NCI-H510A treated with DMSO at 0.1 percent for 48 hours (cell line): ENCODE results near the gene SPPL2C.
A peak's percentile ranks its signal among the peaks of the same experiment; 100 is the strongest.
"Not testable (repeated sequence)": the region's sequence is repeated elsewhere in the genome, so short reads cannot be mapped to it uniquely, and the experiment has no call there.

Source experiments
- DNase-seq: peaks from one replicate; lab custom pipeline; 2025; lab: John Stamatoyannopoulos, UW

Gene SPPL2C

DNA sequence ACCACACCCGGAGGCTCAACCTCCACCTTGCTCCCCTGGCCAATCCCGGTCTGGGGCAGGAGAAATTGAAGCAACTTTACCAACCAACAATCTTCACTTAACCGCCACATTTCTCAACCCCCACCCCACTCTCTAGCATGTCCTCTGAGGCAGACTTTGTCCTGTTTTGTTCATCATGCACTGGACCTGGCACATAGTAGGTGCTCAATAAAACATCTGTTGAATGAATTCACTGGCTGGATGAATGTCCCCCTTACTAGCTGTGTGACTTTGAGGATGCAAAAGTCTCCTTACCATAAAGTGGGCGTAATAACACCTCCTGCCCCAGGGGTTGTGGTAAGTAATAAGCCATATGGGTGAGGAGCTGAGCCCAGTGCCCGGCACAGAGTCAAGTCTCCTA, 5.8 kb downstream of the SPPL2C start:
- no peak for DNase-seq

- no peak for DNase-seq
These were observed 6.3 kb downstream of the SPPL2C start for GRCh38 chr17:45851022-45851421.

GRCh38 chr17:45851464-45851863, 6.8 kb downstream of the SPPL2C start:
- DNase-seq, result peak; percentile 10

DNA sequence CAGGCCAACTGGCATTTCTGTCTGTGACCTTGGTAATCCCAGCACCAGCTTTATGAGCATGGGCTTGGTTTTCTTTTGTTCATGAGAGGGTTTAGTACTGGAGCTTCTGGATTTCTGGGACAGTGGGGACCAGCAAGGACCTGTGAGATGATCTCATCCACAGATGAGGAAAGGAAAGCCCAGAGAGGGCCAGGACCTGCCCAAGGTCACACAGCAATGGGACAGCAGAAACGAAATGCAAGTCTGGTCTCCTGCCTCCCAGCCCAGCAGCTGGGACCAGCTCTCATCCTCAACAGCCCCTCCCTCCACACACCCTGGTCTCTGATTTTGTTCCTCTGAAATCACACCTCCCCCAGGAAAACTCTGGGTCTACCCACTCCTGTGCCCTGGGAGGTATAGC, 7.2 kb downstream of the SPPL2C start:
- DNase-seq, result no peak

- DNase-seq, result peak; percentile 50
These were observed 8.0 kb downstream of the SPPL2C start for GRCh38 chr17:45852535-45853297.

- DNase-seq, result no peak
These were observed 9.5 kb downstream of the SPPL2C start for GRCh38 chr17:45854209-45854608.

DNA sequence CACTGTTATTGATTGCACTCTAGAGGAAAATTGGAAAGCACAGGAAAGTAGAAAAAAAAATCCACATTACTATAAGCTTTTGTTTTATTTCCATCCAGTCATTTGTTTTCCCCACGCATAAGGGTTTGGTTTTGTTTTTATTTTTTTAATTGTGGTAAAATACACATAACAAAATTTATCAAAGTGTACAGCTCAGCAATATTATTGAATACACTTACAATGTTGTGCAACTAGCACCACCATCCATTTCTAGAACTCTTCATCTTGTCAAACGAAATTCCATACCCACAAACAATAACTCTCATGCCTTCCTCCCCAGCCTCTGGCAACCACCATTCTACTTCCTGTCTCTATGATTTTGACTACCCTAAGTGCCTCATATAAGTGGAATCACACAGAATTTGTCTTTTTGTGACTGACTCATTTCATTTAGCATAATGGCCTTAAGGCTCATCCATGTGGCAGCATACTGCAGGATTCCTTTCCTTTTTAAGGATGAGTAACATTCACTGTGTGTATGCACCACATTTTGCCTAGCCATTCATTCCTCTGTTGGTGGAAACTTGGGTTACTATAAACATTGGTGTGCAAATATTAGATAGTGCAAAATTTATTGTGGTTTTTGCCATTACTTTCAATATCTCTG, 11.1 kb downstream of the SPPL2C start:
- DNase-seq, result no peak

DNA sequence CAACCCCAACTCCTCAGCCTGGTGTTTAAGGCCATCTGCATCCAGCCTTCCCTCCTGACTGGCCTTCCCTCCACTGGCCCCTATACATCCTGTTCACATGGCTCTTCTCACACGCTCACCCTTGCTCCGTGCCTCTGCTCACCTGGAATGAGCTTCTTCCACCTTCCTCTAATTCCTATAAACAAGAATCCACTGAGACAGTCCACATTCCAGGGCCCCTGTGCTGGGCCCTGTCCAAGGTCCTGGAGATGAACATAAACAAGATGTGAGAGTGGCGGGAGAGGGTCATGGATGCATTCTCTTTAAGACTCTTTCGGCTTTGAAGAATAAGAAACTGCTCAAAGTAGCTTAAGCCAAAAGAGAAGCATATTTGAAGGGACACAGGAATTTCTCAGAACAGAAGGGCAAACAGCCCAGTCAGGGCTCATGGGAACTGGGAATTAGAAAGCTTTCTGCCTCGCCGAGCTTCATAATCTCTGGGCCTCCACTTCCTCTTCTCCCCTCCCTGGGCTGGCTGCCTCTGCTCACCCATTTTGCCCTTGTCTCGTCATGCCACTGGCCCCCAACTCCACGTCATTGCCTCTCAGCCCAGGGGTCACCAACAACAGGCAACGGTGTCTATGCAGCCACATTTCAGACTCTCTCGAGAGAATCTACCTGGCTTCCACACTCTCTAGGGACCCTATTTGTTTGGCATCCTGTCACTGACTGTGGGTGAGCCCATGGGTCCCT, 13.5 kb downstream of the SPPL2C start:
- no peak for DNase-seq

DNA sequence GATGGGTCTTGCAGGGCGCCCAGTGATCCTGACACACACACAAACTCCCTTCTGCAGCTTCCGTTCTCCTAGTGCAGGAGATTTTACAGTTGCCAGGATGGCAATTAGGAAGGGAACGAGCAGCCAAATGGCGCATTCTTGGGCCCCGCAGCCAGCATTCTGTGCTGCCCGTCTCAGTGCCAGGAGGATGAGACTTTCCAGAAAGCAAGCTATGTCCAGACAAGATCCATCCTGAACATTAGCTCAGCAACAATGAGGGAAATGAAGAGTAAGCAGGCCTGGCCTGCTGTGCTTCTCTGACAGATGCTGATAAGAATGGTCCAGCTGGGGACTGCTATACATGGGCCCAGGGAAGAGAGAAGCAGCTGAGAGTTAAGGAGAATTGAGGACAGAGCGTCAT, 16.5 kb downstream of the SPPL2C start:
- DNase-seq, result no peak

- not testable (repeated sequence) for DNase-seq
These were observed 17.4 kb downstream of the SPPL2C start for GRCh38 chr17:45862127-45862526.

- DNase-seq, result no peak
These were observed 19.4 kb downstream of the SPPL2C start for GRCh38 chr17:45863857-45864654.

DNA sequence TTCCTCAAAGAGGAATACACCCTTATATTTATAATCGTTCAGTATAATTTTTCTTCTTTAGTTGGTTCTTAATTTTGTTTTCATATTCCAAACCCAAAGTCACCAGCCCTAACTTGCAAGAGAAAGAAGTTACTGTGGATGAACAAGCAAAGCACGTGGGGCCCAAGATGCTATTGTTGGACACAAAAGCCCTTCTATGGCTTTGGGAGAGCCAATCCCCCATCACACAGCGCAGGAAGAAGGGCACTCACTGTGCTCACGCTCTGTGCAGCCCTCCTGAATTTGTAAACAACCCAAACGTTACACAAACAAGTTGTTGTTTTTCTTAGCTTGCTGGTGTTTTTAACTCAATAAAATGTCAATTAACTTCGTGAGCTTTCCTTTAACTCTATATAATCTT, 22.5 kb downstream of the SPPL2C start:
- no peak for DNase-seq

DNA sequence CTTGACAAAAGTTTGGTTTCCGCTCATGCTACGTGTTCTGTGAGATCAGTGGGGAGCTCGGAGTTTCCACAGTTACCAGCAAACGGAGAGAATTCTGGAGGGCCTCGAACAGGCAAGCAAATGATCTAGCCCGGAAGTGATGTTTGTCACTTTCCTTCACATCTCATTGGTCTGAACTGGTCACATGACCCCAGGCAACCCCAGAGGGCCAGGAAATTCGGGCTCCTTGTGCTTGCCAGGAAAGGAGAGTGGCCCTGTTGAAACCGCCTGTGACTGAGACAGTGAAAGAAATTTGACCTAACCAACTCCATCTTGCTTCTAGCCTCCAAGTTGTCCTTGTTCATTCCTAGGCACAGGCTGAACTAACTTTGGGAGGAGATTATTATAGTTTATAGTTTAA, 23.0 kb downstream of the SPPL2C start:
- DNase-seq, result no peak

GRCh38 chr17:45868276-45868675, 23.6 kb downstream of the SPPL2C start:
- no peak for DNase-seq

DNA sequence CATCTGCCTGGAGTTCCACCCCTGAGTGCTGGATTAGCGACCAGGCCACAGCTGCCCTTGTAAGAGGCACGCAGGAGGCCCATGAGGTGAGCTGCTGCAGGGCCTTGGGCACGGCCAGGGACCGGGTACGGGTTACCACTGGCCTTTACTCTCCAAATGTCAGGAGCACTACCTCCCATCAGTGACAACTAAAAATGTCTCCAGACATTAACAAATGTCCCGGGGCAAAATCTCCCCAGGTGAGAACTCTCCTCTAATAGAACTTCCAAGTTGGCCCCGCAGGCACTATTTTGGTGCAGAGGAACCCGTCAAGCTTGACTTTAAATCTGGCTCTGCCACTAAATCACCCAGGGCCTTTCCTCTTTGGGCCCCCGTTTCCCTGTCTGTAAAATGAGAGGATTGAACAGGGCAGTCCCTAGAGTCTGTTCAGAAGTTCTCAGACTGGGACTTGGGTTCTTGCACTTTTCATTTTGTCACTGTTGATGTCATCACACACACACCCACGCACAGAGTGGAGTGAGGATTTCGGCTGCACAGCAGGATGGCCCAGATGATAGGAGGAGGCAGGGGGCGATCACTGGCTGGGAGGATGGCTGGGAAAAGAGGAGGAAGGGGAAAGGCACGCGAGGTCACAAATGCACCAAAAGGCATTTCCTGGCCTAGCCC, 25.1 kb downstream of the SPPL2C start:
- no peak for DNase-seq

DNA sequence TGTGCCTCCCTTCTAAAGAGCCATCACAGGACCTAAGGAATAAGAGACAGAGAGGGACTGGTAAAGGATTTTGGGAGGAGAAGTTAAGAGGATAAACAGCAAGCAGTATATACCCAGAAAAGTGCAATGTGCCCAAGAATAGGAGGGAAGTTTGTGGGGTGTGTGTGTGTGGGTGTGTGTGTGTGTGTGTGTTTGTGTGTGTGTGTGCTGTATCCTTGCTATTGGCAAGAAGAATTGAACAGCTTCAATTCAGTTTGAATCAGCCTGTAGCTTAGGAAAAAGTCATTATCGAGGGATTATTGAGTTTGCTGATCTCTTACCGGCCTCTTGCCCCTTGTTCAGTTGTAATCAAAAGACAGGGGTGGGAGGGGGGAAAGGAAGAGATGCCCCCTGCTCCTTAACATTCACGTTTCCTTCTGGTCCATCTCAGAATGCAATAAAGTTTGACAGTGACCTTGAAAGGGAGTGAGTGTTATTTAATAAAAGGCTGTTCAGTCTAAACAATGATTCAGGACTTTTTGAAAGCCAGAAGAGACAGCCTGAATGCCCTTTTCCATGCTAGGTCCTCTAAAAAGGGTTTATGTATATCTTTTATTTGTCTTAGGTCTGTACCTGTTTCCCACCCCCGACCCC, 25.8 kb downstream of the SPPL2C start:
- no peak for DNase-seq

DNA sequence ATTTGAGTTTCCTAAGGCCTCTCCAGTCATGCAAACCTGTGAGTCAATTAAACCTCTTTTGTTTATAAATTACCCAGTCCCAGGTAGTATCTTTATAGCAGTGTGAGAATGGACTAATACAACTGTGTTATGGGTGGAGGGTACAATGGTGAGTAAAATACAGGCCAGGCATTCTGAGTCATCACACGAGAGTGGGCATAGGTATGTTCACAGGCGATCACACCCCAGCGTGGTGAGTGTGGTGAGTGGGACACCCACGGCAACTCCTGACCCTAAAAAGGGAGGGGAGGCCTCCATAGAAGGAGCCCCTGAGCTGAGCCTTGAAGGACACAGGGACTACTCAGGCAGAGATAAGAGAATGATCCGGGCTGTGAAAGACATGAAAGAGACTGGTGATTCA, 27.0 kb downstream of the SPPL2C start:
- DNase-seq, result no peak

DNA sequence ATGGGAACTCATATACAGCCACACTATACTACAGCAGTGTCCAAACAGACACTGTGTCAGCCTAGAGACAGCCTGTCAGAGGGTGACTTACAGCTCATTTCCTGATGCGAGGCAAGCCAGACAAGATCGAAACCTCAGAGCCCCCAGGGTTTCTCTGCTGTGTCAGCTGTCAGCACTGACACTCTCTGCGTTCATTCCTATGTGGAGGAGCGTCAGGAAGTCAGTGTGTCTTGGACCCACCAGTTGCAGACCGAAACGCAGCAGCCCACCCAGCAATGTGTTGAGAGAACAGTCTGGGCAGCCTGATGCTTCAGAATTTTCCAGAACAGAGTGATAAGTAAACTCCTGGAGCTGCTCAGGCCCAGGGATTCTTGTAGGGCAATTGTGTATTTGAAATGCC, 29.0 kb downstream of the SPPL2C start:
- no peak for DNase-seq

DNA sequence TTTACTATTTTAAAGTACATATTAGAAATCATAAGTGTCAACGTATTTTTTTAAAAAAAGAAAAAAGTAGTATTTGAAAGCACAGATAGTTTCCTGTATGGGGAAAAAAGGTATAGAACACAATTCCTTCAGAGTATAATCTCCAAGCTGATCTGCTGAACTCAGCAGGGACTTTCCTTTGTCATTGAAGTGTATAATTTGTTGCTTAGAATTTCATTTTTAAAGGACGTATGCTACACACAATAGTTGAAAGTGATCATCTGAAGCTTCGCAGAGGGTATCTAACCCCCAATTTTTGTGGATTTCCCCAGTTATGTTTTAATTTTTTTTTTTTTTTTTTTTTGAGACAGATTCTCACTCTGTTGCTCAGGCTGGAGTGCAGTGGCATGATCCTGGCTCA, 29.5 kb downstream of the SPPL2C start:
- DNase-seq, result no peak

- DNase-seq, result no peak
These were observed 31.9 kb downstream of the SPPL2C start for GRCh38 chr17:45876539-45876938.

DNA sequence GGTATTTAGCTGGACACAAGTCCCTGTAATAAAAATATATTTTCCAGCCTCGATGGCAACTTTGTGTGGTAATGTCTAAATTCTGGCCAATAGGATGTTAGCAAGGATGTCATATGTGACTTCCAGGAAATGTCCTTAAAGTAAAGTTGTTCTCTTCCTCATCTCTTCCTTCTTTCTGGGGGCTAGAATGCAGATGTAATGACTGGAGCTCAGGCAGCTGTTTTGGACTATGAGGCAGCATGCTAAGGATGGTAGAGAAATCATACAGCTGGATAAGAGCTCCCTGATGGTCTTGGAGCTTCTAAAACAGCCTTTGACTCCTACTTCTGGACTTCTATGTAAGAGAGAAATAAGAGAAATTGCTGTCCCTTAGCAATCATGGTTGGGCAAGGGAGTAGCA, 32.8 kb downstream of the SPPL2C start:
- DNase-seq, result no peak
